ENCODE data around the gene OR10A6. TPM values are rescaled to one million over a fixed set of nuclear protein-coding genes. Genes with fewer than 3 reads are reported as not detected.

Gene OR10A6
- total RNA-seq, 1 donor, result under 0.01 TPM

GRCh38 chr11:7918141-7918540, 12.9 kb downstream of the OR10A6 start:
- no peak overlapping the region for H3K4me3 ChIP-seq (ENCODE audit: insufficient read depth, low read length)
- no peaks in the 10 kb centered on the region for H3K27me3 ChIP-seq (ENCODE audit: insufficient read depth, low read length)
- no peak overlapping the region for H3K27ac ChIP-seq (ENCODE audit: low read depth, low read length)
- DNase-seq (ENCODE audit: insufficient read length, low spot score, missing footprints), result no peak
- no peaks in the 10 kb centered on the region for H3K79me2 ChIP-seq (ENCODE audit: insufficient read depth, low read length)
- no peaks in the 10 kb centered on the region for H3K4me1 ChIP-seq (ENCODE audit: insufficient read depth, low read length)
- H3K4me2 ChIP-seq (ENCODE audit: insufficient read depth, low read length), result no peak overlapping the region
- H2AFZ ChIP-seq (ENCODE audit: low read length), result no peak overlapping the region
- no peaks in the 10 kb centered on the region for H3K36me3 ChIP-seq (ENCODE audit: insufficient read depth, low read length)
- H4K20me1 ChIP-seq (ENCODE audit: insufficient read depth, low read length), result no peaks in the 10 kb centered on the region
- no peak for TF ChIP-seq CTCF (IDR thresholded peaks at IDR 0.05; ENCODE audit: extremely low read depth, low read depth, low read length)
- H3K9me3 ChIP-seq (ENCODE audit: low read depth, low read length), result no peaks in the 10 kb centered on the region

GRCh38 chr11:7911011-7911410, 20.1 kb downstream of the OR10A6 start:
- no peak overlapping the region for H2AFZ ChIP-seq (ENCODE audit: low read length)
- TF ChIP-seq CTCF (IDR thresholded peaks at IDR 0.05; ENCODE audit: extremely low read depth, low read depth, low read length), result no peak
- no peaks in the 10 kb centered on the region for H3K27me3 ChIP-seq (ENCODE audit: insufficient read depth, low read length)
- no peaks in the 10 kb centered on the region for H3K79me2 ChIP-seq (ENCODE audit: insufficient read depth, low read length)
- no peaks in the 10 kb centered on the region for H3K36me3 ChIP-seq (ENCODE audit: insufficient read depth, low read length)
- H3K4me2 ChIP-seq (ENCODE audit: insufficient read depth, low read length), result no peak overlapping the region
- no peak overlapping the region for H3K27ac ChIP-seq (ENCODE audit: low read depth, low read length)
- H3K4me3 ChIP-seq (ENCODE audit: insufficient read depth, low read length), result no peak overlapping the region
- H3K4me1 ChIP-seq (ENCODE audit: insufficient read depth, low read length), result peaks cover 12% of the 10 kb centered on the region
- no peaks in the 10 kb centered on the region for H3K9me3 ChIP-seq (ENCODE audit: low read depth, low read length)
- H4K20me1 ChIP-seq (ENCODE audit: insufficient read depth, low read length), result no peaks in the 10 kb centered on the region
- DNase-seq (ENCODE audit: insufficient read length, low spot score, missing footprints), result no peak

GRCh38 chr11:7910286-7910788, 20.7 kb downstream of the OR10A6 start:
- peaks cover 18% of the 10 kb centered on the region for H3K4me1 ChIP-seq (ENCODE audit: insufficient read depth, low read length)
- TF ChIP-seq CTCF (IDR thresholded peaks at IDR 0.05; ENCODE audit: extremely low read depth, low read depth, low read length), result no peak
- no peak overlapping the region for H3K4me3 ChIP-seq (ENCODE audit: insufficient read depth, low read length)
- no peak overlapping the region for H3K4me2 ChIP-seq (ENCODE audit: insufficient read depth, low read length)
- no peaks in the 10 kb centered on the region for H3K9me3 ChIP-seq (ENCODE audit: low read depth, low read length)
- no peaks in the 10 kb centered on the region for H4K20me1 ChIP-seq (ENCODE audit: insufficient read depth, low read length)
- H3K27ac ChIP-seq (ENCODE audit: low read depth, low read length), result no peak overlapping the region
- no peak for DNase-seq (ENCODE audit: insufficient read length, low spot score, missing footprints)
- H3K79me2 ChIP-seq (ENCODE audit: insufficient read depth, low read length), result no peaks in the 10 kb centered on the region
- no peaks in the 10 kb centered on the region for H3K36me3 ChIP-seq (ENCODE audit: insufficient read depth, low read length)
- H3K27me3 ChIP-seq (ENCODE audit: insufficient read depth, low read length), result no peaks in the 10 kb centered on the region
- peak overlapping the region; percentile 8 for H2AFZ ChIP-seq (ENCODE audit: low read length)

GRCh38 chr11:7909585-7910285, 21.3 kb downstream of the OR10A6 start:
- no peaks in the 10 kb centered on the region for H3K27me3 ChIP-seq (ENCODE audit: insufficient read depth, low read length)
- no peak for DNase-seq (ENCODE audit: insufficient read length, low spot score, missing footprints)
- no peak overlapping the region for H3K4me2 ChIP-seq (ENCODE audit: insufficient read depth, low read length)
- peaks cover 24% of the 10 kb centered on the region for H3K4me1 ChIP-seq (ENCODE audit: insufficient read depth, low read length)
- H3K36me3 ChIP-seq (ENCODE audit: insufficient read depth, low read length), result no peaks in the 10 kb centered on the region
- H3K79me2 ChIP-seq (ENCODE audit: insufficient read depth, low read length), result no peaks in the 10 kb centered on the region
- no peaks in the 10 kb centered on the region for H3K9me3 ChIP-seq (ENCODE audit: low read depth, low read length)
- no peak overlapping the region for H3K4me3 ChIP-seq (ENCODE audit: insufficient read depth, low read length)
- H4K20me1 ChIP-seq (ENCODE audit: insufficient read depth, low read length), result no peaks in the 10 kb centered on the region
- no peak for TF ChIP-seq CTCF (IDR thresholded peaks at IDR 0.05; ENCODE audit: extremely low read depth, low read depth, low read length)
- H3K27ac ChIP-seq (ENCODE audit: low read depth, low read length), result no peak overlapping the region
- H2AFZ ChIP-seq (ENCODE audit: low read length), result peak overlapping the region; percentile 8
